ENCODE data around the gene LRP1. TPM values are rescaled to one million over a fixed set of nuclear protein-coding genes. Genes with fewer than 3 reads are reported as not detected.

Gene LRP1
- total RNA-seq, 2 experiments from 2014 or later: 6.6 to 8.5 TPM

DNA sequence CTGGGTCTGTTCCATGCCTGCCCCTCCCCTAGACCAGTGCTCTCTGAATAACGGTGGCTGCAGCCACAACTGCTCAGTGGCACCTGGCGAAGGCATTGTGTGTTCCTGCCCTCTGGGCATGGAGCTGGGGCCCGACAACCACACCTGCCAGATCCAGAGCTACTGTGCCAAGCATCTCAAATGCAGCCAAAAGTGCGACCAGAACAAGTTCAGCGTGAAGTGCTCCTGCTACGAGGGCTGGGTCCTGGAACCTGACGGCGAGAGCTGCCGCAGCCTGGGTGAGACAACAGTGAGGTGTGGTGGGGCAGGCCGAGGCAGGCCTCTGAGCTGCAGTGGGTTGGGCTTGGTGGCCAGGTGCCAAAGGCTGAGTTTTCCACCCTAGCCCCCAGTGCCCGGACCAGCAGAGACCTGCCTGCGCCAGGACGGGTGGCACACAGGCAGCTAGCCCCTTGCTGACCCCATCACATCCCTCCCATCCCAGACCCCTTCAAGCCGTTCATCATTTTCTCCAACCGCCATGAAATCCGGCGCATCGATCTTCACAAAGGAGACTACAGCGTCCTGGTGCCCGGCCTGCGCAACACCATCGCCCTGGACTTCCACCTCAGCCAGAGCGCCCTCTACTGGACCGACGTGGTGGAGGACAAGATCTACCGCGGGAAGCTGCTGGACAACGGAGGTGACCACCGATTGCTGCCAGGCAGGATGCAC lies 47.3 kb downstream of the LRP1 start:
- Mint-ChIP-seq H3K9me3 (no peaks in the 10 kb centered on the region), H3K4me3 (no peak overlapping the region), H3K36me3 (ENCODE audit: low read depth) (no peaks in the 10 kb centered on the region), H3K27ac (no peak overlapping the region), H3K4me1 (ENCODE audit: low read depth) (no peaks in the 10 kb centered on the region), H3K27me3 (no peaks in the 10 kb centered on the region)
- DNase-seq (peak in 11 of 14 experiments; percentile 9 to 64 (median 28)), ATAC-seq (ENCODE audit: poor library complexity) (no peak)
- Histone ChIP-seq H3K9me3 (ENCODE audit: control insufficient read depth in 1 of 2, insufficient read depth in 1 of 2, low read length in 2 of 2) (no peaks in the 10 kb centered on the region), H3K4me1 (ENCODE audit: insufficient read depth, low read length) (no peaks in the 10 kb centered on the region), H3K27me3 (ENCODE audit: control insufficient read depth in 1 of 2, insufficient read depth in 2 of 2, low read length in 2 of 2) (no peaks in the 10 kb centered on the region), H3K4me3 (ENCODE audit: low read length) (no peak overlapping the region), H3K27ac (ENCODE audit: low read depth in 1 of 2, low read length in 2 of 2) (no peak overlapping the region), H3K36me3 (ENCODE audit: insufficient read depth, low read length) (no peaks in the 10 kb centered on the region)
- CTCF ChIA-PET: interaction anchor here (0.5 to 2.3 kb wide), 8 partner anchors 18 to 157 kb away, joined by 3 to 11 read pairs (median 4); partner anchors contain the start of gene LRP1
- POLR2A ChIA-PET: no interaction called here
- TF ChIP-seq, protein P1, sequence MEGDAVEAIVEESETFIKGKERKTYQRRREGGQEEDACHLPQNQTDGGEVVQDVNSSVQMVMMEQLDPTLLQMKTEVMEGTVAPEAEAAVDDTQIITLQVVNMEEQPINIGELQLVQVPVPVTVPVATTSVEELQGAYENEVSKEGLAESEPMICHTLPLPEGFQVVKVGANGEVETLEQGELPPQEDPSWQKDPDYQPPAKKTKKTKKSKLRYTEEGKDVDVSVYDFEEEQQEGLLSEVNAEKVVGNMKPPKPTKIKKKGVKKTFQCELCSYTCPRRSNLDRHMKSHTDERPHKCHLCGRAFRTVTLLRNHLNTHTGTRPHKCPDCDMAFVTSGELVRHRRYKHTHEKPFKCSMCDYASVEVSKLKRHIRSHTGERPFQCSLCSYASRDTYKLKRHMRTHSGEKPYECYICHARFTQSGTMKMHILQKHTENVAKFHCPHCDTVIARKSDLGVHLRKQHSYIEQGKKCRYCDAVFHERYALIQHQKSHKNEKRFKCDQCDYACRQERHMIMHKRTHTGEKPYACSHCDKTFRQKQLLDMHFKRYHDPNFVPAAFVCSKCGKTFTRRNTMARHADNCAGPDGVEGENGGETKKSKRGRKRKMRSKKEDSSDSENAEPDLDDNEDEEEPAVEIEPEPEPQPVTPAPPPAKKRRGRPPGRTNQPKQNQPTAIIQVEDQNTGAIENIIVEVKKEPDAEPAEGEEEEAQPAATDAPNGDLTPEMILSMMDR (IDR thresholded peaks at IDR 0.05): peak; percentile 53
- intact Hi-C loops (cut with DNase I, micrococcal nuclease): no loop called here

DNA sequence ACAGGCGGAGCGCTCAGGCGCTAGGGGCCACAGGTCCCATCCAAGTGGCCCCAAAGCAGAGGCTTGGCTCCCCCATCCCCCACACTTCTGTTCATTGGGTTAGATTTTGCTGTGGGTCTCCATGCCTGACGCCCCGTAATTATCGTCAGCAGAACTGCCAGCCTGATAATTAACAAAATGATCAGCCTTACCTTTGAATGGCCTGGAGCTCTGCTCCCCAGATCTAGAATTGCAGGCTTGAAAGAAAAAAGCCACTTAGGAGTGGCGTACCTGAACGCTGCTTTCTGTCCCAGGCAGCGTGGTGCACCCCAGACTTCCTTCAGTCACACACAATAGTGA lies 47.8 kb downstream of the LRP1 start:
- H3K4me3 ChIP-seq (ENCODE audit: low read length): no peak overlapping the region
- Mint-ChIP-seq H3K4me3 (no peak overlapping the region), H3K27me3 (no peaks in the 10 kb centered on the region), H3K36me3 (ENCODE audit: low read depth) (no peaks in the 10 kb centered on the region), H3K9me3 (no peaks in the 10 kb centered on the region), H3K4me1 (ENCODE audit: low read depth) (no peaks in the 10 kb centered on the region), H3K27ac (no peak overlapping the region)
- H3K9me3 ChIP-seq (ENCODE audit: control insufficient read depth in 1 of 2, insufficient read depth in 1 of 2, low read length in 2 of 2): no peaks in the 10 kb centered on the region
- H3K27ac ChIP-seq (ENCODE audit: low read depth in 1 of 2, low read length in 2 of 2): no peak overlapping the region
- no peaks in the 10 kb centered on the region for H3K36me3 ChIP-seq (ENCODE audit: insufficient read depth, low read length)
- intact Hi-C loops (cut with DNase I, micrococcal nuclease): no loop called here
- ATAC-seq (ENCODE audit: poor library complexity): no peak
- ChIA-PET CTCF (interaction anchor here (0.9 to 2.3 kb wide), 7 partner anchors 19 to 107 kb away, joined by 3 to 11 read pairs (median 4); partner anchors contain the start of gene LRP1), POLR2A (no interaction called here)
- H3K4me1 ChIP-seq (ENCODE audit: insufficient read depth, low read length): no peaks in the 10 kb centered on the region
- H3K27me3 ChIP-seq (ENCODE audit: control insufficient read depth in 1 of 2, insufficient read depth in 2 of 2, low read length in 2 of 2): no peaks in the 10 kb centered on the region
- DNase-seq: no peak
- TF ChIP-seq, protein P1 (IDR thresholded peaks at IDR 0.05): peak; percentile 33

DNA sequence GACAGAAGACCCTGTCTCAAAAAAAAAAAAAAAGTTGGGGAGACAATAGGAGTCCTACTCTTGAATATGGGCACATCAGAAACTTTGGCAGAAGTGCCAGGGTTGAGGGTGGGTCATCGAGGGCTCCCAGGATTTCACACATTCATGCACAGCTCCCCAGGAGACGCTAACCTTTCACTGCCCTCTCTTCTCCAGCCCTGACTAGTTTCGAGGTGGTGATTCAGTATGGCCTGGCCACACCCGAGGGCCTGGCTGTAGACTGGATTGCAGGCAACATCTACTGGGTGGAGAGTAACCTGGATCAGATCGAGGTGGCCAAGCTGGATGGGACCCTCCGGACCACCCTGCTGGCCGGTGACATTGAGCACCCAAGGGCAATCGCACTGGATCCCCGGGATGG lies 48.6 kb downstream of the LRP1 start:
- Mint-ChIP-seq H3K27ac (no peak overlapping the region), H3K4me1 (ENCODE audit: low read depth) (no peaks in the 10 kb centered on the region), H3K36me3 (ENCODE audit: low read depth) (no peaks in the 10 kb centered on the region), H3K27me3 (no peaks in the 10 kb centered on the region), H3K4me3 (no peak overlapping the region), H3K9me3 (no peaks in the 10 kb centered on the region)
- H3K4me1 ChIP-seq (ENCODE audit: insufficient read depth, low read length): no peaks in the 10 kb centered on the region
- ATAC-seq (ENCODE audit: poor library complexity) (no peak), DNase-seq (no peak)
- no peaks in the 10 kb centered on the region for H3K36me3 ChIP-seq (ENCODE audit: insufficient read depth, low read length)
- H3K27ac ChIP-seq (ENCODE audit: low read depth in 1 of 2, low read length in 2 of 2): no peak overlapping the region
- no peaks in the 10 kb centered on the region for H3K27me3 ChIP-seq (ENCODE audit: control insufficient read depth in 1 of 2, insufficient read depth in 2 of 2, low read length in 2 of 2)
- CTCF ChIA-PET: interaction anchor here (1.0 to 2.3 kb wide), 3 partner anchors 19 to 68 kb away, joined by 3 to 11 read pairs (median 4); no protein-coding TSS in a partner anchor
- TF ChIP-seq, protein P1 (IDR thresholded peaks at IDR 0.05): no peak
- intact Hi-C loops (cut with DNase I, micrococcal nuclease): no loop called here
- H3K9me3 ChIP-seq (ENCODE audit: control insufficient read depth in 1 of 2, insufficient read depth in 1 of 2, low read length in 2 of 2): no peaks in the 10 kb centered on the region
- POLR2A ChIA-PET: no interaction called here
- no peak overlapping the region for H3K4me3 ChIP-seq (ENCODE audit: low read length)

All from CD4-positive, alpha-beta T cell (primary cell).